GM10248 (cell line): ENCODE measurements around the gene RFX4.

Experiments used
- CTCF ChIA-PET: fragments of 300-600 bp; sonication (Branson Sonifier 250); formaldehyde crosslinking; extraction: SDS; loops from one replicate; lab custom pipeline; 2021; ENCODE audit warnings: antibody characterized with exemption; lab: Yijun Ruan, JAX
- POLR2A ChIA-PET: fragments of 350-650 bp; sonication (Branson Sonifier 250); formaldehyde crosslinking; extraction: SDS; loops from one replicate; lab custom pipeline; 2020; ENCODE audit warnings: antibody characterized with exemption; lab: Yijun Ruan, JAX
- DNase-seq: peaks from one replicate; pipeline ENCODE4 v3.0.0; 2012; ENCODE audit errors: extremely low spot score
- TF ChIP-seq, protein P1 (sequence below): IDR thresholded peaks from 2 replicates; pipeline ENCODE4 v1.5.1; 2012; ENCODE audit warnings: mild to moderate bottlenecking, low read depth; ENCODE audit errors: extremely low read depth, missing control alignments, control extremely low read depth

Gene RFX4

DNA sequence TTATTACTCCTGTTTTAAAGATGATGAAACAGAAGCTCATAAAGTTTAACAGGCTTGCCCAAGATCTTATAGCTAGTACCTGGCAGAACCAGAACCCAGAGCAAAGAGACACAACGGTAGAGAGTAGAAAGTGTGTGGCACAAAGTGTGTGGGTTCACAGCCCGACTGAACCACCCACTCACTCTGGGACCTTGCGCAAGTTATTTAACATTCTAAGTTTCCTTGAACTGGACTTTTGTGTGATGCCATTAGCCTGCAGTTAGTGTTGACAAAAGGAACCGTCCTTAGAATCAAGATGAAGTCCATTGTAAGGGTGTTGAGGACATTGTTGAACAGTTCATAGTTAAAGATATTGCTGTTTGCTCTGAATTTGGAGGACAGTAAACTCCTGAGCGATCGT is 161.8 kb downstream of the RFX4 start:
- ChIA-PET POLR2A (no interaction called here), CTCF (interaction anchor here (0.7 kb wide), 1 partner anchor 15 kb away, joined by 3 read pairs; no protein-coding TSS in a partner anchor)
- TF ChIP-seq, protein P1, sequence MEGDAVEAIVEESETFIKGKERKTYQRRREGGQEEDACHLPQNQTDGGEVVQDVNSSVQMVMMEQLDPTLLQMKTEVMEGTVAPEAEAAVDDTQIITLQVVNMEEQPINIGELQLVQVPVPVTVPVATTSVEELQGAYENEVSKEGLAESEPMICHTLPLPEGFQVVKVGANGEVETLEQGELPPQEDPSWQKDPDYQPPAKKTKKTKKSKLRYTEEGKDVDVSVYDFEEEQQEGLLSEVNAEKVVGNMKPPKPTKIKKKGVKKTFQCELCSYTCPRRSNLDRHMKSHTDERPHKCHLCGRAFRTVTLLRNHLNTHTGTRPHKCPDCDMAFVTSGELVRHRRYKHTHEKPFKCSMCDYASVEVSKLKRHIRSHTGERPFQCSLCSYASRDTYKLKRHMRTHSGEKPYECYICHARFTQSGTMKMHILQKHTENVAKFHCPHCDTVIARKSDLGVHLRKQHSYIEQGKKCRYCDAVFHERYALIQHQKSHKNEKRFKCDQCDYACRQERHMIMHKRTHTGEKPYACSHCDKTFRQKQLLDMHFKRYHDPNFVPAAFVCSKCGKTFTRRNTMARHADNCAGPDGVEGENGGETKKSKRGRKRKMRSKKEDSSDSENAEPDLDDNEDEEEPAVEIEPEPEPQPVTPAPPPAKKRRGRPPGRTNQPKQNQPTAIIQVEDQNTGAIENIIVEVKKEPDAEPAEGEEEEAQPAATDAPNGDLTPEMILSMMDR: no peak
- no peak for DNase-seq

DNA sequence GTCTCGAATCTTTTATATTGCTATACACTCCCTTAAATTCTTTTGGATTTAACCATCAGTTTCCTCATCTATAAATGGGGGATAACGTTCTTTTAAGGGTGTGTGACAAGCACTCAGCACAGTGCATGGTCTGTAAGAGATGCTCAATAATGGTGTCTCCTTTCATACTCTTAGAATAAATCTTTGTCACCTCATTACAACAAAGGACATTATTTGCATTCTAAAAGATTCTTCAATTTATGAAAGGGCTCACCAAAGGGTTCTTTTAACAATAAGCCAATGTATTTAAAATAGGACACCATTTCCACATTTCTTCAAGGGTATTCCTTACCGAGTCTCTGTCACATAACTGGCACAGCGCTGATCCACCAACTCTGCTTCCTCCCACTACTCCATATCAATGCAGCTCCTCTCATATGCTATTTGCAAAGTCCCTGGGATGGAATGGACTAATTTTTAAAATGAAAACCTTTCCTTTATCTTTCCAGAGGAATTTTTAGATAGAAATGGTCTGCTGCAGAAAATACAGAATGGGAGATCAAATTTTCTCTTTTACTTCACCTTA is 162.5 kb downstream of the RFX4 start:
- ChIA-PET CTCF (interaction anchor here (1.1 kb wide), 1 partner anchor 26 kb away, joined by 3 read pairs; no protein-coding TSS in a partner anchor), POLR2A (no interaction called here)
- no peak for DNase-seq
- TF ChIP-seq, protein P1: no peak

DNA sequence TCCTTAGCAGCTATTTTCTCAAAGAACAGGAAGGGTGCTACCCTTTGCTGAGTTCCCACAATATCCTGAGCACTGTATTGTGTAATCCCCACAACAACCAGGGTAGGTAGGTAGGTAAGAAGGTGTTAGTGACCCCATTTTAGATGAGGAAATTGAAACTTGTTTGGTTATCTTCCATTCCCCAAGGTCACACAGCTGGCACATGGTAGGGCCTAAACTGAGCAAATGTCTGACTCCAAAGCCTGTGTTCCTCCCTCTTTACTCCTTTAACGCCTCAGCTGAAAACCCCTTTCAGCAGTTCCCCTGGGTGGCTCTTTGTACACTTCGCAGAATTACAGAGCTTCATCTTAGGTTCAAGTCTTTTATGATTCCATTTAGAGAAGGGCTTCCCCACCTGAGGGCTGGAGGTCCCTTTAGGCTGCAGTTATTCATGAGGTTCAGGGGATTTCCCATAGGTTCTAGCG is 165.2 kb downstream of the RFX4 start:
- TF ChIP-seq, protein P1: no peak
- ChIA-PET POLR2A (interaction anchor here (0.8 kb wide), 1 partner anchor 12 kb away, joined by 3 read pairs; no protein-coding TSS in a partner anchor), CTCF (interaction anchor here (0.9 to 2.0 kb wide), 4 partner anchors 10 to 25 kb away, joined by 3 to 7 read pairs (median 4); no protein-coding TSS in a partner anchor)
- DNase-seq: peak; percentile 28

DNA sequence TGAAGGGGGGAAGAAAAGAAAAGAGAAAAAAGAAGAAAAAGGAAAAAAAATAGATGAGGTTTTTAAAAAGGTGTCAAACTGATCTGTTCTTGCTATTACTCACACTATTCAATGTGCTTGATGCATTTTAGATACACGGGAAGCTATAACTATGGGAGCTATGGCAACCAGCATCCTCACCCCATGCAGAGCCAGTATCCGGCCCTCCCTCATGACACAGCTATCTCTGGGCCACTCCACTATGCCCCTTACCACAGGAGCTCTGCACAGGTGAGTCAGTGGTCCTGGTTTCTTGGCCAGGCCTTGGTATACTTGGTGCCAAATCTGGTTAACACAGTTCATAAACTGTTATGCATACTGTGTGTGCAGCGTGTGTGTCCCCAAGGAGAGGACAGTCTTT is 167.7 kb downstream of the RFX4 start:
- TF ChIP-seq, protein P1: no peak
- CTCF ChIA-PET: interaction anchor here (1.5 to 2.0 kb wide), 2 partner anchors 13 to 27 kb away, joined by 3 to 5 read pairs; no protein-coding TSS in a partner anchor

DNA sequence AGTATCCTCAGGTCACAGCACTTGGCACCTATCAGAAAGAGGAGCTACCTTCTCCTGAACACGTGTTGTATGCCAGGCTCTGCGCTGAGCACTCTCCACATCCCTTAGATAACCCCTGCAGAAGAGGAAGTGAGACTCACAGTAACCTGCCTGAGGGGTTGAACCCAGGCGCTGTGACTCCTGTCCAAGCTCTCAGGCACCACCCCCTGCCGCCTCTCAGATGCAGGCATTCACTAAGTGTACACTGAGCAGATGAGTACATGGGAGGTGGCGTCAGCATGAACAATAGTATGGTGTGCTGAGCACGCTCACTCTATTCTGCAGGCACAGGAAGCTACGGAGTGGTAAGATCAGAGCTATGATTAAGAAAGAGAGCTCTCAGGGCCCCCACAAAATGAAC is 170.7 kb downstream of the RFX4 start:
- TF ChIP-seq, protein P1: no peak
- DNase-seq: peak; percentile 79
- ChIA-PET POLR2A (no interaction called here), CTCF (interaction anchor here (0.8 to 1.2 kb wide), 2 partner anchors 13 to 17 kb away, joined by 3 to 4 read pairs; no protein-coding TSS in a partner anchor)

More for the DNA sequence above, 167.7 kb downstream of the RFX4 start:
- POLR2A ChIA-PET: interaction anchor here (0.7 to 0.8 kb wide), 2 partner anchors 10 to 11 kb away, joined by 4 to 5 read pairs; no protein-coding TSS in a partner anchor
- DNase-seq: no peak

DNA sequence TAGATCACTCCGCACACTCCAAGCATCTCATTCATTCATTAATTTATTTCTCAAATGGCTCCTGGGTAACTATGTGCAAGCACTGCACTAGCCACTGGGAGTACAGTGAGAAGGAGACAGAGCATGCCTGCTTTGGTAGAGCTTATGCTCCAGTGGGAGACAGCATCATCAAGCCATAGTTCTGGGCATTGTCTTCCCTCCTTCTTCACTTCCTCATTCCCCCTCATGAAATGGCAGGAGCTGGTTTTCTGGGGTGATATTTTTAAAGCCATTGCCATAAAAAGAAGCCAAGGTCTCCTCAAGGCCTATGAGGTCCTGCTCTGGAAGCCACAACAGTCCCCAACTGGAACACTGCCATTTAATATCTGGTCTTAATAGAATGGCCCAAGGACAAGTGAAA is 171.5 kb downstream of the RFX4 start:
- no peak for DNase-seq
- ChIA-PET CTCF (interaction anchor here (0.8 to 1.2 kb wide), 2 partner anchors 12 to 18 kb away, joined by 3 to 4 read pairs; no protein-coding TSS in a partner anchor), POLR2A (no interaction called here)
- TF ChIP-seq, protein P1: no peak
